Stimulated activated CD8-positive, alpha-beta memory T cell treated with anti-CD3 and anti-CD28 coated beads, Interleukin-7, amount 100 ng/mL, for 24 hours (primary cell): ENCODE measurements around the gene RDH8.
"Not testable (repeated sequence)": the region's sequence is repeated elsewhere in the genome, so short reads cannot be mapped to it uniquely, and the experiment has no call there.

Experiments used
- DNase-seq: peaks from one replicate; pipeline ENCODE4 v3.0.0-alpha.2; 2020; ENCODE audit warnings: low read depth

Gene RDH8

DNA sequence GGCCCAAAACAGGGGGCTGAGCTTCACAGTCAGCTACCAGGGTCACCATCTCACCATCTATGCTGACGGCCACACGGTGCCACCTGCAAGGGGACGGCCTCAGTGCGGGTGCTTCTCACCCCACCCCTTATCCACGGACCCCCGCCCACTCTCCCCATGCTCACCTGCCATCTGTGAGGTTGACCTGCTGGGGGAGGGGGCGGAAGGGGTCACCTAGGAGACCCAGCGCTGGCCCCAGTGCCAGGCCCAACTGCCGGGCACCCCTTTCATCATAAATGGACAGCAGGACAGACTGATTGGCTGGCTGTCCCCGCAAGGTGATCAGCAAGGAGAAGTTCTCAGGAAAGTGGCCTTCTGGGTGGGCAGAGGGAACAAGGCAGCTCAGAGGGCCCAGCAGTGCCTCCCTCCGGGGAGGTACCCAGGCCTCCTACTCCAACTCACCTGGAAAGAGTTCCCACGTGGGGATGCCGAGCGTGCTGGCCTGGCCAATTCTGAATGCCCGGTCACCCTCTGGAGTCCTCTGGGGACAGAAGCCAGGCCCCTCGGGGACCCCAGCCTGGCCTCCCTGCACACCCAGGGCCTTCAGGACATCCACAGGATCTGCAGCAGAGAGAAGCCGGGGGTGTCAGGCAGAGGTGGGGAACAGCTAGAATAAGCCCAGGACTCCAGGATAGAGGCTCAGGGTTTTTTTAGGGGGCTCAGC, 7.5 kb upstream of the RDH8 start:
- DNase-seq = no peak

DNA sequence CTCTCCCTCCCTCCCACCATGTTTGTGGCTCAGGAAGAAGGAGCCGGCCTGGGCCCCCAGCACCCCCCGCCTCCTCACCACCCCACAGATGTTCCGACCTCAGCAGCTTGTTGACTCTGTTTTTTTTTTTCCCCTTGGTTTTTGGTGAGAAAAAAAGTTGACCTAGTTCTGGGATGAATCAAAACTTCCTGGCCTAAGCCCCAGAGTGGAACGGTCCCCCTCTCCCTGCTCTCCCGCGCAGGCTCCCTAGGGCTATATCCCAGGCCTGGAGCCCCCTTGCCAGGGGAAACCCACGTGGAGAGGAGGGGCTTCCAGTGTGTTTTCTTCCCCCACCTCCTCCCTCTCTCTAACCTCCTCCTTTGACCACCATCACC, 7.0 kb upstream of the RDH8 start:
- no peak for DNase-seq

GRCh38 chr19:10006752-10007323, 6.4 kb upstream of the RDH8 start:
- DNase-seq = no peak

DNA sequence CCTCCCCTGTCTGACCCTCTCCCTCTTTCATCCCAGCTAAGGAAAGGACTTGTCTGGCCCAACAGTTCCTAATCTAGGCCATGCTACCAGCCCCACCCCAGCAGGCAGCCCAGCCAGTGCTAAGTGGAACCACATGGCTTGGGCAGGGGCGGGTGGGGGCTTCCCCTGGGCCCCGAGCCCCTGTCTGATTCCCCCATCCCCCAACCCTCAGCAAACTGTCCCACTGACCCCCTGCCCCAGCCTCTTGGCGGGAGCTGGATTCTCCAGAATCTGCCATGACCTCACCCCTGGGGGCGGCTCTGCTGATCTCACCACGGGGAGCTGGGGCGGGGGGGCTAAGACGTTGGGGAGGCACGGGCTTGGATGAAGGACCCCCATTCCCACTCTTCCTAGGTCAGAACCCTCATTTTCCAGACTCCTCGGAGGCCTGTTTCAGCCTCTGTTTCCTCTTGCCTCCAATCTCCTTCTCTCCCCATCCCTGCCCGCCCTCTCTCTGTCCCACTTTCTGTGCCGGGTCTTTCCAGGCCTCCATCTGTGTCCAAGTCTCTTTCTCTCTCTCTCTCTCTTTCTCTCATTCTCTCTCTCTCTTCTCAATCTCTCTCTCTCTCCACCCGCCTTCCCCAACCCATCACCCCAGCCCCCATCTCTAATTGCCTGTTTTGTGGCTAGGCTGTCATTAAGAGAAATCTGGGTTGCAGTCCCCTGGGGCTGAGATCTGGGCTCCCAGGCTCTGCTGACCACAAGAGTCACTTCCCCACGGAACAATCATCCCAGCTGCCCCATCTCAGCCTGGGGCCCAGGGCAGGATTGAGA, 5.7 kb upstream of the RDH8 start:
- DNase-seq = no peak

- no peak for DNase-seq
These were observed 5.0 kb upstream of the RDH8 start for GRCh38 chr19:10008184-10008765.

DNA sequence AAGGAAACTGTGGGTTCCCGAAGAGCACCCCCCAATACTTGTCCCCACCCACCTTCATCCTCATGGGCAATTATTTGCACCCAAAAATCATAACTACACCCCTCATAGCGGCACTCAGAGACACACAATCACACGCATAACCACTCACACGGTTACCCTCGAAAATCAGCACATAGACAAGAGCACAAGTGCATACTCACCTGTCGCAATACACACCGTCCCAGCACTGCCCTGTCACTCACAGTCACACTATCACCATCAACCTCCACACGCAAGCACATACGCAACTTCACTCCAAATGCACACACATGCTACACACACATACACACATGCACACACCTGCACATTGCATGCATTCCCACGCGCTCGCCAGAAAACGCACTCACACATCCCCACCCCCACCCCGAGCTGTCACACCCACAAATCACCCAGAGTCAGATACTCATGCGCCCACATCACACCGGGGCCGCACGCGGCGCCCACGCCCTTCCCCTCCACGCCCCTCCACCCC, 3.5 kb upstream of the RDH8 start:
- no peak for DNase-seq

DNA sequence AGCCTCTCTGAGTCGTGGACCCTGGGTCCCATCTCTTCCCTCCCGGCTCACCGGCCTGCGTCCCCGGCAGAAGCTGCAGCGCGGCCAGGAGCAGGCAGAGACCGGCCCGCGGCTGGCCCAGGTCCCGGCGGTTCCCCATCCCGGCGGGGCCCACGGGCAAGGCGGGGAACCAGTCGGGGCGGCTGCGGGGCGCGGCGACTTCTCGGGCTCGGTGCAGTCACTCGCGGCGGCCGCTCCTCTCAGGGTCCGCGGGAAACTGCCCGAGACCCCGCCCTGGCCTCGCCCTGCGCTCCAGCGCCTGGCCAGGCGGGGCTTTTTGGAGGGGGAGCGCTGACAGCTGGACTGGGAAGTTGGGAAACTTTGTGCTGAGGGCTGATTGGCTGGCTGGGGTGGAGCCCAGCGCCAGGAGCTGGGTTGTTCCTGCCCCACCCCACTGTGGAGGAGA, 3.0 kb upstream of the RDH8 start, which contains the start of gene COL5A3:
Gene COL5A3 (minus strand): TSS at position 258 of the 445 bp plus-strand sequence. CDS start 119 bp downstream, at position 139.
- DNase-seq = no peak

DNA sequence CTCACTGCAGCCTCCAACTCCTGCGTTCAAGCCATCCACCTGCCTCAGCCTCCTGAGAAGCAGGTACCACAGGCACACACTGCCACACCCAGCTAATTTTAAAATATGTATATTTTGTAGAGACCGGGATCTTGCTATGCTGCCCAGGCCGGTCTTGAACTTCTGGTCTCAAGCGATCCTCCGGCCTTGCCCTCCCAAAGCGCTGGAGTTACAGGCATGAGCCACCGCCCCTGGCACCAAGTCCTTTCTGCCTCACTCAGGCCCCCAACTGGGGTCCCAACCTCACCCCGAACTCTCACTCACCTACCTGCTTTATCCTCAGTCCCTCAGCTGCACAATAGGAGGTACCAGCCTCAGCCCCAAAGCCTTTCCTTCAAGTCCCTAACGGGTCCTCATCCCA, 2.3 kb upstream of the RDH8 start:
- DNase-seq = no peak

DNA sequence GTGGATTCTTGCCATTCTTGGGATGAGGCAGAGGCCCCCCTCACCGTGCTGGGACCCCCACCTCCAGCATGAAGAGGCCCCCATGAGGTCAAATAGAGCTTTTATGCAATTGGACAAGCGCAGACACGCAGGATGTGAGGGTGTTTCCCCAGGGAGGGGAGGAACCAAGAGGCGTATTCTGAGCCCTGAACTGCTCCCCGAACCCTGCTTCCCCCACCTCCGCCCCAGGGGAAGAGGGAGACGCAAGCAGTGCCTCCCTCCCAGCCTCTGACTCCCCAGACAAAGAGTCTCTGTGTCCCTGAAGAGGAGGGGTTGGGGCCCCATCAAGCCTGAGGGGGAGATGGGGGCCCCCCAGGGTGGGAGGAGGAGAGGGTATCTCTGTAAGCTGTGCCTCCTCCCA, 1.3 kb upstream of the RDH8 start:
- no peak for DNase-seq

GRCh38 chr19:10013834-10014618, 743 bp downstream of the RDH8 start:
- DNase-seq = no peak

DNA sequence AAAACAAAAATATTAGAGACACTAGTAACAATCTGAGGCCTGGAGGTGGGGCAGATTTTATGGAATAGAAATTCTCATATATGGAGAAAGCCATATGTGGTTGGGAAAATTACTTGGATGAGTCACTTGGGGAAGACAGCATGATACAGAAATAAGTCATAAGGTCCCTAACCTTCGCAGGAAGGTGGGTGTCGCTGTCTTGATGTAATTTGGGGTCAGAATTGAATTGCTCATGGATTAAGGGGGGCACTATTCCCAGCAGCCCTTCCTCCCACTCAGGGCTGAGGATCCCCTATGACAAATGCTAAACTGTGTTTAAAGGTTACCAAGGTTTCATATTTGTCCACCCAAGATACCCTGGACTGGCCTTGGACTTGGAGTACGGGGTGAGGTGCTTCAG, 5.0 kb downstream of the RDH8 start:
- no peak for DNase-seq

DNA sequence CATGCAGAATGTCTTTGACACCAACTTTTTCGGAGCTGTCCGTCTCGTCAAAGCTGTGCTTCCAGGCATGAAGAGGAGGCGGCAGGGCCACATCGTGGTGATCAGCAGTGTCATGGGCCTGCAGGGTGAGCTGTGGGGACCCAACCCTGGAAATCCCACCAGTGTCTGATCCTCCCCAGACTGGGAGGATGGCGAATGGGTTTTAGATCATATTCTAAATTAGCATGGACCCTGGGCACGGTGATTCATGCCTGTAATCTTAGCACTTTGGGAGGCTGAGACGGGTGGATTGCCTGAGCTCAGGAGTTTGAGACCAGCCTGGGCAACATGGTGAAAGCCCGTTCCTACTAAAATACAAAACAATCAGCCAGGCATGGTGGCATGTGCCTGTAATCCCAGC, 5.5 kb downstream of the RDH8 start:
- DNase-seq = no peak

DNA sequence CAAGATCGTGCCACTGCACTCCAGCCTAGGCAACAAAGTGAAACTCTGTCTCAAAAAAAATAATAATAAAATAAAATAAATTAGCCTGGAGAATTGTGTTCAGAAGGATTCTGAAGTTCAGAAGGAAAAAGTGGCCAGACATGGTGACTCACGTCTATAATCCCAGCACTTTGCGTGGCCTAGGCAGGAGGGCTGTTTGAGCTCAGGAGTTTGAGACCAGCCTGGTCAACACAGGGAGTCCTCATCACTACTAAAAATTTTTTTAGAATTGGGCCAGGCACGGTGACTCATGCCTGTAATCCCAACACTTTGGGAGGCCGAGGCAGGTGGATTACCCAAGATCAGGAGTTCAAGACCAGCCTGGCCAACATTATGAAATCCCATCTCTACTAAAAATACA, 6.0 kb downstream of the RDH8 start:
- DNase-seq = no peak

- DNase-seq = no peak
These were observed 7.6 kb downstream of the RDH8 start for GRCh38 chr19:10020851-10021250.

DNA sequence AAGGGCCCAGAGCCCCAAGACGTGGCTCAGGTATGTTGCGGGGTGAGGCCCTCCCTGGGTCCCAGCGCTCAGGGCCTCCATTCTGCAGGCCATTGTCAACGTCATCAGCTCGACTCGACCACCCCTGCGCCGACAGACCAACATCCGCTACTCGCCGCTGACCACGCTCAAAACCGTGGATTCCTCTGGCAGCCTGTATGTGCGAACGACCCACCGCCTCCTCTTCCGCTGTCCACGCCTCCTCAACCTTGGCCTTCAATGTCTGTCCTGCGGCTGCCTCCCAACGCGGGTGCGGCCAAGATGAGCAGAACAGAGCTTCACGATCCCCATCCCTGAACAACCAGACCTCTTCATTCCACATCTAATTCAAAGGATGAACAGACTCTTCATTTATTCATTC, 8.2 kb downstream of the RDH8 start:
- DNase-seq = no peak

GRCh38 chr19:10021863-10022262, 8.6 kb downstream of the RDH8 start:
- no peak for DNase-seq

DNA sequence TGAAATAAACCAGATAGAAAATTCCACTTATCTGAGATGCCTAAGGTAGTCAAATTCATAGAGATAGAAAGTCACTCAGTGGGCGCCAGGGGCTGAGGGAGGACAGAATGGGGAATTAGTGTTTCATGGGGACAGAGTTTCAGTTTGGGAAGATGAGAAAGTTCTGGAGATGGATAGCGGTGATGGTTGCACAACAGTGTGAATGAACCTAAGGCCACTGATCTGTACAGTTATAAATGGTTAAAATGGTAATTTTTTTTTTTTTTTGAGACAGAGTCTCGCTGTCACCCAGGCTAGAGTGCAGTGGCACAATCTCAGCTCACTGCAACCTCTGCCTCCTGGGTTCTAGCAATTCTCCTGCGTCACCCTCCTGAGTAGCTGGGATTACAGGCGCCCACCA, 9.8 kb downstream of the RDH8 start:
- DNase-seq = not testable (repeated sequence)

GRCh38 chr19:10026744-10027143, 13.5 kb downstream of the RDH8 start:
- DNase-seq = no peak

- DNase-seq = peak; percentile 63
These were observed 14.1 kb downstream of the RDH8 start for GRCh38 chr19:10027158-10027997.

DNA sequence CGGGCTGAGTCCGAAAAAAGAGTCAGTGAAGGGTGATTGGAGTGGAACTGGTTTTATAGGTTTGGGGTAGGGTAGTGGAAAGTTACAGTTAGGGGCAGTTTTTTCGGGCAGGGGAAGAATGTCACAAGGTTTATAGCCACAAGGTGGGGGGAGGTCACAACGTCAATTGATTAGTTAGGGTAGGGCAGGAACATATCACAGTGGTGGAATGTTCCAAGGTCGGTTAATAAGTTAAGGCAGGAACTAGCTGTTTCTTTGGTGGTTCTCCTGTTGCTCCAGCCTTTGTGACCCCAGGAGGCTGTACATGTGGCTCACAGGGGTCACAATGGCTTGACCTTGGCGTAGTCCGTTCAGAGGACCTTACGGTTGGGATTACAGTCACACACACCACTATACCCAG, 20.3 kb downstream of the RDH8 start:
- DNase-seq = no peak

DNA sequence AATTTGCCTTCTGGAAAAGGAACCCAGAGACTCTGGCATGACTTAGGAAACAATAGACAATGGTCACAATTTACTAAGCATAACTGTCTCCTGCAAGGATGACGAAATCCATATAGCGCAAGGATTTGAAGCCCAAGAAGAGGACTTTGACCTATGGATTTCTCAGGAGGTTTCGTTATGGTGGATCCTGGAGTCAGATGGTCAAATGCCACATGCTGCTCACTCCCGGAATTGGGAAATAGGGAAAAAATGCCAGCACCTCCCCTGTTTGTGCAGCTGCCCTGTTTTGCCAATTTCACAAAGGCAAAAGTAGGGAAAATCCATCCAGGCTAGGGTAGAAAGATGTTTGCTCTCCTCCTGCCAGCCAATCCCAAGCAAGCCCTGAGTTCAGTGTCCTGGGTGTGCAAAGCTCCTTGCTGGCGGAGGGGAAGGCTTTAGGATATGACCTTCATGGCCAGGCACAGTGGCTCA, 23.4 kb downstream of the RDH8 start:
- DNase-seq = no peak
